ENCODE data around the gene CDK16.

CDK16 gene

DNA sequence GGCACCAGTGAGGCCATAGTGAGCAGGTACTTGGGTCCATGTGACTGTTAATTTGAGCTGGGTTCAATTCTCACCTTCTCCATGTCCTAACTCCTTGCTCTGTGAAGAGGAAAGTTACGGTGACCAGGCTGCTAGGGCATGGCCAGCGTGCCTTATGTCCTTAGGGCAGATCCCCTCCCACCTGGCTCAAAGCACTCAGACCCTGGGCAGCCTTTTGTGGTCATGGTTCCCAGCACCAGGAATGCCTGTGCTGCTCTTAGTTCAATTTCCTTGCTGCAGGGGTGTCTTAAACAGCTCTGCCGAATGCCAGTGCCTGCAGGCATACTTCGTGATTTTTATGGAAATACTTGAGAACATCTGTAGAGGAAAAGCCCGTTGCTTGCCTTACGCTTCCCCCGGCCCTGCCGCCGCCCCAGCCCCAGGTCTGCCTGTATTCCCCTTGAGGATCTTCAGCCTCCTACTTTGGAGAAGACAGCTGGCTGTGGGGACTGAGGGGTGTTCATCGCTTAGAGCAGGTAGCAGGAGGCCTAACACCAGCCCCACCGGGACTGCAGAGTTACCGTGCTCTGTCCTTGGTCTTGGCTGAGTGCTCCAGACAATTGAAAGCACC is 3.1 kb upstream of the CDK16 start:
- DNase-seq (ENCODE audit: low read depth) = no peak
- TF ChIP-seq, protein P1, sequence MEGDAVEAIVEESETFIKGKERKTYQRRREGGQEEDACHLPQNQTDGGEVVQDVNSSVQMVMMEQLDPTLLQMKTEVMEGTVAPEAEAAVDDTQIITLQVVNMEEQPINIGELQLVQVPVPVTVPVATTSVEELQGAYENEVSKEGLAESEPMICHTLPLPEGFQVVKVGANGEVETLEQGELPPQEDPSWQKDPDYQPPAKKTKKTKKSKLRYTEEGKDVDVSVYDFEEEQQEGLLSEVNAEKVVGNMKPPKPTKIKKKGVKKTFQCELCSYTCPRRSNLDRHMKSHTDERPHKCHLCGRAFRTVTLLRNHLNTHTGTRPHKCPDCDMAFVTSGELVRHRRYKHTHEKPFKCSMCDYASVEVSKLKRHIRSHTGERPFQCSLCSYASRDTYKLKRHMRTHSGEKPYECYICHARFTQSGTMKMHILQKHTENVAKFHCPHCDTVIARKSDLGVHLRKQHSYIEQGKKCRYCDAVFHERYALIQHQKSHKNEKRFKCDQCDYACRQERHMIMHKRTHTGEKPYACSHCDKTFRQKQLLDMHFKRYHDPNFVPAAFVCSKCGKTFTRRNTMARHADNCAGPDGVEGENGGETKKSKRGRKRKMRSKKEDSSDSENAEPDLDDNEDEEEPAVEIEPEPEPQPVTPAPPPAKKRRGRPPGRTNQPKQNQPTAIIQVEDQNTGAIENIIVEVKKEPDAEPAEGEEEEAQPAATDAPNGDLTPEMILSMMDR (conservative IDR thresholded peaks at IDR 0.05; ENCODE audit: low read depth, low read length) = no peak
- H3K4me3 ChIP-seq (ENCODE audit: low read depth, low read length) = no peak overlapping the region

DNA sequence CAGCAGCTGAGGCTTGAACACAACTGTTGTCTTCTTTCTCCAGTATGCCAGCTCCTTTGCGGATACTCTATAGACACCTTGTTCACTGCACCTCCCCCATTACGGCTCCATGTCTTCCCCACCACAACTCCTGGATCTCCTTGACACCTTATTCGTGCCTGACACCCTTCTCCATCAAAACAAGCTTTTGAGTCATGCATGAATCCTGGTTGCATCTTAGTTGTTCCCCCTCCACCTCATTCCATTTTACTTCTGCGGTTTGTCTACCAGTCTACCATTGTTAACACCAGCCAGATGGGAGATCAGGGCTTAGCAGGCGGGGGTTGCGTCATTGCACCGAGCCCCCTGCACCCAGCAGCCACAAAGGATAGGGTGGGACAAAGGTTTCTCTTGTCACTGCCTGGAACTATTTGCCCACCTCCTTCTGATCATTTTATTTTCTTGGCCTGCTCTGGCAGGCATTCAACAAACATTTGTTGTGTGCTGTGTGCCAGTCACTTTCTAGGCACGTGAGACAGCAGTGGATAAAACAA is 2.0 kb upstream of the CDK16 start:
- TF ChIP-seq, protein P1 (conservative IDR thresholded peaks at IDR 0.05; ENCODE audit: low read depth, low read length) = no peak
- no peak for DNase-seq (ENCODE audit: low read depth)

DNA sequence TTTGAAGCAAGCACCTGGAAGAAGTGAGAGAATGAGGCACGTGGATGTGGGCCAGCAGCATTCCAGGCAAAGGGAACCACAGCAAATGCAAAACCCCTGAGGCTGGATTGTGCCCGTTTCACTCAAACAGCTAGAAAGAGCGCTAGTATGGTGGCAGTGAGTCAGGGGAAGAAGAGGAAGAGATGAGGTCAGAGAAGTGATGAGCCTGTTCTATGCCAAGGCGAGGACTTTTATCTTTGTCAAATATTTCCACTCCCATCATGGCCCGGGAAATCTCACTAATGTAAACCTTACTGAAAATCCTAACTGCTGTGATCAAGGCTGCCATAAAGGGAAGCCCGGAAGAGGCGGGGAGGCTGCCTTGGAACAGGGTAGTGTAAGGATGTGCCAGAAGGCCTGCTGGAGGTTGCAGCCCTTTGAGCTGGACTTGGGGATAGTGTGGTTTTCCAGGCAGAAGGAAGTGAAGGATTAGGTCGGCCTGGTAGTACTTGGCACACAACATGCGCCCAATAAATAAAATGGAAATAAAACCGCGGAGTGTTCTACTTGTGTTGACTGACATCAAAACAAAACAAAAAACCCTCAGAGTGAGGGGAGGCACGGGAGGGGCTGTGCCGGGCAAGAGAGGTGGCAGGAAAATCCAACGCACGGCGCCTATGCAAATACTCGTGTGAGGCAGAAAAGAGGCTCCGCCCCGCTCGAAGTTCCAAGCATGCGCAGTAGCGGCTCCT is 1.2 kb upstream of the CDK16 start:
- H3K4me3 ChIP-seq (ENCODE audit: low read depth, low read length) = peak overlapping the region; percentile 22
- peak; percentile 44 for DNase-seq (ENCODE audit: low read depth)
- TF ChIP-seq, protein P1 (conservative IDR thresholded peaks at IDR 0.05; ENCODE audit: low read depth, low read length) = no peak

More for the DNA sequence above, 2.0 kb upstream of the CDK16 start:
- H3K4me3 ChIP-seq (ENCODE audit: low read depth, low read length) = no peak overlapping the region

DNA sequence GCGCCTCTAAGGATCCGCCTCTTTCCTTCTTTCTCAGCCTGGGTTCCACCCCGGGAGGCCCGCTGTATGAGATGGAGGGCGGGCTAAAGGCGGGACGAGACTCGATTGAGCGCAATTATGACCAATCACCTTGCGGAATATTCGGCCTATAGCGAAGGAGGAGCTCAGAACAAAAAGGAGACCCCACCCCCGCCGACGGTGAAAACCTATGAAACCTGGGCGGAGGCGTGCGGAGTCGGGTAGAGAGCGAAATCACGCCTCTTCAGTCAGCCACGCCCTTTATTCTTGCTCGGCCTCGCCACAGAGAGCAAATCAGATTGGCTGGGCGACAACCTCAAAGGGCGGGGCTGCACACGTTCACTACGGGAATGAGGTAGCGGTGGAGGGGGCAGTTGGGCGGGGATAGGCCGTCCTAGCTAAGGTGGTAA is 615 bp upstream of the CDK16 start:
- H3K4me3 ChIP-seq (ENCODE audit: low read depth, low read length) = peak overlapping the region; percentile 69
- DNase-seq (ENCODE audit: low read depth) = peak; percentile 99
- TF ChIP-seq, protein P1 (conservative IDR thresholded peaks at IDR 0.05; ENCODE audit: low read depth, low read length) = no peak

DNA sequence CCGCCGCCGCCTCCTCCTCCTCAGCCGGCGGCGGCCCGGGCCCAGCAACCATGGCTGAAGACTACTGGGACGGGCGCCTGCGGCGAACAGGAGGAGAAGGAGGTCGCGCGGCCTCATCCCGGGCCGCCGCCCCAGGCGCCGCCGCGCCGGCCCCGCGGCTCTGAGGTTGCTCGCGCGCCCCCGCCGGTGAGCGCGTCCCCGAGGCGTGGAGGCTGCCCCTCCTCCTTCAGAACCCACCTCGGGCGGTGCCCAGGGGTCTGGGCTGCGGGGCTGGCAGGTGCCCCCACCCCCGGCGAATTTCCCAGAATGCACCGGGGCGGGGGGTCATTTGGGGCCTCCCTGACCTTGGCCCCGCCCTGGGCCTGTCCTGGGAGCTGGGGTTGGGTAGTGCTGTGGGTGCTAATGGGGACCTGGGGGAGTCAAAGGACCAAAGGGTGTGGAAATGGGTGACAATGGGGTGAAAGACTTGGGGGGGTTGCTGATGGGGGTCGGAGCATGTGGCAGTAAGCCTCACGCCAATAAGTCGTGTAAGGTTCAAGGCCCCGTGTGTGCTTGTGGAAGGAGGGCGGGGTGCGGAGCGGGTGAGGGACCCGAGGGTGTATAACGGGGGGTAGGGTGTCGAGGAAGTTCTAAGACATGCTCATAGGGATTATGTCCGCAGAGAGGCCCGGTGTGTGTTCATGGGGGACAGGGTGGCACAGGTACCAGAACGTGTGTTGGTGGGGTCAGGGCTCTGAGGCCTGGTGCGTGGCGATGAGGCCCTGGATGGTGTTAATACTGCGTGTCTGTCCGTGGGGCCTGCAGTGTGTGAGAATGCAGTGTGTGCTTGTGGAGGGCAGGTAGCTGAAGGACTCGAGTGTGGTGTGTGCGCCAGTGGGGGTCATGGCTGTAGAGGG is 687 bp downstream of the CDK16 start:
- TF ChIP-seq, protein P1 (conservative IDR thresholded peaks at IDR 0.05; ENCODE audit: low read depth, low read length) = no peak
- DNase-seq (ENCODE audit: low read depth) = no peak
- H3K4me3 ChIP-seq (ENCODE audit: low read depth, low read length) = peak overlapping the region; percentile 69

DNA sequence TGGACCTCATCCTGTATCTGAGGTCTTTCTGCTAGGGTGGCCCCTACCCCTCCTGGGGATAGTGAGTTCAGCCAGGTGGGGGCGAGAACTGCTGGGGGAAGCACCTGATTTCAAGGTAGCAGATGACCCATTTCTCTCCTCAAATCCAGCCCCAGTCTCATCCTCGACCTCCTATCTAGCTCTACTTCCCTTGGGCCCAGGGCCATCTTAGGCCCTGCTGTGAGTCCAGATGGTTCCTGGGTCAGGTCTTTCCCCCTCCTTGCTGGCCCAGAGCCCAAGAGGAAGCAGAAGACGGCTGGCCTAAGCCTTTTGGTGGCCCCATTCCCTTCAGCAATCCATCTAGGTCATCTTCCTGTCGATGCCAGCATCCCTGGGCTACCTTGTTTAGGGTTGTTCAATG is 3.3 kb downstream of the CDK16 start:
- TF ChIP-seq, protein P1 (conservative IDR thresholded peaks at IDR 0.05; ENCODE audit: low read depth, low read length) = no peak
- no peak for DNase-seq (ENCODE audit: low read depth)
- no peak overlapping the region for H3K4me3 ChIP-seq (ENCODE audit: low read depth, low read length)

All from choroid plexus epithelial cell (primary cell).